Measurements from ENCODE around the gene RC3H2.
A peak's percentile ranks its signal among the peaks of the same experiment; 100 is the strongest.
"Not testable (repeated sequence)": the region's sequence is repeated elsewhere in the genome, so short reads cannot be mapped to it uniquely, and the experiment has no call there.

RC3H2 gene

DNA sequence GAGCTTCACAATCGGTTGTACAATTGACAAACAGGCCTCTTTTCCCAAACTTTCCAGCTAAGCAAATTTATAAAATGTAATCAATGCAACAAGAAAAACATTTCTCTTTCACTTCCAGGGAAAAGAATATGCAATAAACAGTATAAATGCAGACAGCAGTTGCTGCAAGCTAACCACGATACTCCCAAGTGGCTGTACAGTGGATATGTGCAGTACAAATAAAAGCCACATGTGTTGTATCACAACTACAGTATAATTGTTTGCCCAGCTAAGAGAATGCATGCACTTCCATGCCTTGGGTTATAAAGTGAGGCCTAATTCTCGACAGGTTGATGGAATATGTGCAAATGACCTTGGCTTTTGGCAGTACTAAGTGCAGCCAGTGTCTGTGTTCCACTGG, 60.0 kb downstream of the RC3H2 start:
- H3K4me3 Mint-ChIP-seq: no peak overlapping the region
- no peaks in the 10 kb centered on the region for H3K9me3 Mint-ChIP-seq
- peaks cover 50% of the 10 kb centered on the region for H3K36me3 Mint-ChIP-seq (ENCODE audit: low read depth)
- H3K27me3 Mint-ChIP-seq: no peaks in the 10 kb centered on the region
- peaks cover 38% of the 10 kb centered on the region for H3K4me1 Mint-ChIP-seq (ENCODE audit: low read depth)
- no peak overlapping the region for H3K27ac Mint-ChIP-seq
- no peak for DNase-seq

DNA sequence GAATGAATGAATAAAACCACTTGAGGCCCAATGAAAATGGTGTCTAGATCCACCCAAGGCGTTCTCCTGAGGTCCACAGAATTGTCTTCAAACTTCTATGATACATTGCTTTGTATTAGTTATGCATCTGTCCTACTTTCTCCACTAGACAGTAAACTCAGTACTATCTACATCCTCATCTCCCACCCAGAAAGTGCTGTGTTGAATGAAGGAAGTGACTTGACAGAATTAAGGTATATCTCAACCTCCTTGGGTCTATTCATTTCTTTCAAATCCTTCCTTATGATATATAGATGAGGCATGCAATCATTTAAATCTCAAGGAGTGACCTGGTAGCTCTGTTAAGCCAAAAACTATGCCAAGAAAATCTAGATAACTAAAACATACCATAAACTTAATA, 61.0 kb downstream of the RC3H2 start:
- Mint-ChIP-seq H3K4me3 (no peak overlapping the region), H3K36me3 (ENCODE audit: low read depth) (peaks cover 41% of the 10 kb centered on the region), H3K4me1 (ENCODE audit: low read depth) (peaks cover 35% of the 10 kb centered on the region), H3K27ac (no peak overlapping the region), H3K27me3 (no peaks in the 10 kb centered on the region), H3K9me3 (no peaks in the 10 kb centered on the region)
- no peak for DNase-seq

DNA sequence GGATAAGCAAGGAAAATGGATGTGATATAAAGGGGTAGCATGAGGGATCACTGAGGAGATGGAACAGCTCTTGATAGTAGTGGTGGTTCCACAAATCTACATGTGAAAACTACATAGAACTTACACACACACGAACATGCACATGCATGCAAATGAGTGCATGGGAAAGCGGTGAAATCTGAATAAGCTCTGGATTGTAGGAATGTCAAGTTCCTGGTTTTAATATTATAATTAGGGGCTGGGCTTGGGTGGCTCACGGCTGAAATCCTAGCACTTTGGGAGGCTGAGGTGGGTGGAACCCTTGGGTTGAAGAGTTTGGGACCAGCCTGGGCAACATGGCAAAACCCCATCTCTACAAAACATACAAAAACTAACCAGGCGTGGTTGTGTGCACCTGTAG, 63.7 kb downstream of the RC3H2 start:
- Mint-ChIP-seq H3K4me1 (ENCODE audit: low read depth) (peaks cover 17% of the 10 kb centered on the region), H3K4me3 (no peak overlapping the region), H3K27ac (no peak overlapping the region), H3K9me3 (no peaks in the 10 kb centered on the region), H3K27me3 (no peaks in the 10 kb centered on the region), H3K36me3 (ENCODE audit: low read depth) (peaks cover 17% of the 10 kb centered on the region)
- no peak for DNase-seq

DNA sequence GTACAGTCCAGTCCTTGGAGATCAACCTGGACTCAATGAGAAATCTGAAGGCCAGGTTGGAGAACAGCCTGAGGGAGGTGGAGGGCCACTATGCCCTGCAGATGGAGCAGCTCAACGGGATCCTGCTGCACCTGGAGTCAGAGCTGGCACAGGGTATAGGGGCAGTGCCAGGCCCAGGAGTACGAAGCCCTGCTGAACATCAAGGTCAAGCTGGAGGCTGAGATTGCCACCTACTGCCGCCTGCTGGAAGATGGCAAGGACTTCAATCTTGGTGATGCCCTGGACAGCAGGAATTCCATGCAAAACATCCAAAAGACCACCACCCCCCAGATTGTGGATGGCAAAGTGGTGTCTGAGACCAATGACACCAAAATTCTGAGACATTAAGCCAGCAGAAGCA, 66.7 kb downstream of the RC3H2 start:
- not testable (repeated sequence) for DNase-seq; H3K27ac Mint-ChIP-seq; H3K4me3 Mint-ChIP-seq; H3K9me3 Mint-ChIP-seq; H3K27me3 Mint-ChIP-seq; H3K36me3 Mint-ChIP-seq (ENCODE audit: low read depth)
- H3K4me1 Mint-ChIP-seq (ENCODE audit: low read depth): peaks cover 12% of the 10 kb centered on the region

DNA sequence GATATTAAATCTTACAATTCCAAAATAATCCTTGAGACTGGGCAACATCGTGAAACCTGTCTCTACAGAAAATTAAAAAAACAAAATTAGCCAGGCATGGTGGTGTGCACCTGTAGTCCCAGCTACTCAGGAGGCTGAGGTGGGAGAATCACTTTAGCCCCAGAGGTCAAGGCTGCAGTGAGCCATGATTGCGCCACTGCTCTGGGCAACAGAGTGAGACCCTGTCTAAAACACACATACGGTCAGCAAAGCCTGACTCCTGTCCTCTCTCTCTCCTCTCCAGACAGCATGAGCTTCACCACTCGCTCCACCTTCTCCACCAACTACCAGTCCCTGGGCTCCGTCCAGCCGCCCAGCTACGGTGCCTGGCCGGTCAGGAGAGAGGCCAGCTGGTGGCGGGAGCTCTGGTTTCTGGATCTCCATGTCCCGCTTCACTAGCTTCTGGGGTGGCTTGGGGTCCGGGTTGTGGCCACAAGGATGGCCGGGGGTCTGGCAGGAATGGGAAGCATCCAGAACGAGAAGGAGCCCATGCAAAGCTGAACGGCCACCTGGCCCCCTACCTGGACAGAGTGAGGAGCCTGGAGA, 67.8 kb downstream of the RC3H2 start:
- Mint-ChIP-seq H3K36me3 (ENCODE audit: low read depth) (no peaks in the 10 kb centered on the region), H3K4me3 (no peak overlapping the region), H3K4me1 (ENCODE audit: low read depth) (peaks cover 12% of the 10 kb centered on the region), H3K27ac (no peak overlapping the region), H3K27me3 (no peaks in the 10 kb centered on the region), H3K9me3 (no peaks in the 10 kb centered on the region)
- DNase-seq: no peak

DNA sequence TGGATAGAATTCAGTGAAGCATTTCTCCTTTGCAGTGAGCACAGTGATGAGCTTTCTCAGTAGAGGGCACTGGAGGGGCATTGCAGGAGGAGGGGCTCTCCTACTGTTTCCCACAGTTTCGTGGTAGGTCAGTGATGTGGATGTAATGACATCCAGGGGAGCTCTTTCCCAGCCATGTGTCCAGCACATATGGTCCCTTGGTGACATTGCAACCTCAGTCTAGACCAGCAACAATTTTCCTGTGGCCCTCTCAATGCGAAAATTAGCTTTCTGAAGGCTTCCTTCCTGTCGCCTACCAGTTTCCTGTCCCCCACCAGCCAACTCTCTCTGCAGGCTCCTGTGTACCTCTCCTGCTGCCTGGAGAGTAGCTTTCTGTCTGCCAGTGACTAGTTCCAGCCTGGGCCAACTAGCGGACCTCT, 69.8 kb downstream of the RC3H2 start:
- no peaks in the 10 kb centered on the region for H3K27me3 Mint-ChIP-seq
- H3K4me1 Mint-ChIP-seq (ENCODE audit: low read depth): peaks cover 12% of the 10 kb centered on the region
- peak overlapping the region; percentile 86 for H3K27ac Mint-ChIP-seq
- H3K9me3 Mint-ChIP-seq: no peaks in the 10 kb centered on the region
- H3K4me3 Mint-ChIP-seq: peak overlapping the region; percentile 21
- H3K36me3 Mint-ChIP-seq (ENCODE audit: low read depth): no peaks in the 10 kb centered on the region
- DNase-seq: peak; percentile 49

DNA sequence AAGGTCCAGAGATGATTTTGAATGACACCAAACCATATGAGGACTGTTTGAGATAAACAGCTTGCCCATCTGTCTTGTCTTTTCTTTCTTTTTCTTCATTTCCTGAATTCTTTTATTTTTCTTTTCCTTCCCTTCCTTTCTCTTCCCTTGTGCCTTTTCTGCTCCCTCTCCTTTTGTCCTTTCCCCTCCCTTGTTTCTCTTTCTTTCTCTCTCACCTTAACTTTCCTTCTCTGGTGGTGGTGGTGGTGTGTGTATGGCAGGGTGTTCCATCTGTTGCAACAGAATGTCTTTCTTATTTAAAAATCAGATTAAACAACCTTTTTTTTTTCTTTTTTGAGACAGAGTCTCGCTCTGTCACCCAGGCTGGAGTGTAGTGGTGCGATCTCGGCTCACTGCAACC, 73.0 kb downstream of the RC3H2 start:
- H3K27me3 Mint-ChIP-seq: no peaks in the 10 kb centered on the region
- no peak for DNase-seq
- no peaks in the 10 kb centered on the region for H3K9me3 Mint-ChIP-seq
- H3K36me3 Mint-ChIP-seq (ENCODE audit: low read depth): peaks cover 11% of the 10 kb centered on the region
- no peak overlapping the region for H3K4me3 Mint-ChIP-seq
- peaks cover 19% of the 10 kb centered on the region for H3K4me1 Mint-ChIP-seq (ENCODE audit: low read depth)
- peak overlapping the region; percentile 67 for H3K27ac Mint-ChIP-seq

DNA sequence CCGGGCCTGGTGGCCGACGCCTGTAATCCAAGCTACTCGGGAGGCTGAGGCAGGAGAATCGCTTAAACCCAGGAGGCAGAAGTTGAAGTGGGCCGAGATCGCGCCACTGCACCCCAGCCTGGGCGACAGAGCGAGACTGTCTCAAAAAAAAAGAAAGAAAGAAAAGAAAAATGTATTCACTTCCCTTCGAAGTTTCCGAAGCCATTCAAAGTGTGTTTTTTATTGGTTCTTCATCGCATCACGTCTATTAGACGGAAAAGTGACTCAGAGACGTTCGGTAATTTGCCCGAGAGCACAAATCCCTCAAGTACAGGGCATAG, 76.2 kb downstream of the RC3H2 start:
- H3K4me3 Mint-ChIP-seq: peak overlapping the region; percentile 95
- not testable (repeated sequence) for H3K9me3 Mint-ChIP-seq, H3K27me3 Mint-ChIP-seq, DNase-seq
- H3K4me1 Mint-ChIP-seq (ENCODE audit: low read depth): peaks cover 36% of the 10 kb centered on the region
- H3K36me3 Mint-ChIP-seq (ENCODE audit: low read depth): peaks cover 40% of the 10 kb centered on the region
- peak overlapping the region; percentile 94 for H3K27ac Mint-ChIP-seq

DNA sequence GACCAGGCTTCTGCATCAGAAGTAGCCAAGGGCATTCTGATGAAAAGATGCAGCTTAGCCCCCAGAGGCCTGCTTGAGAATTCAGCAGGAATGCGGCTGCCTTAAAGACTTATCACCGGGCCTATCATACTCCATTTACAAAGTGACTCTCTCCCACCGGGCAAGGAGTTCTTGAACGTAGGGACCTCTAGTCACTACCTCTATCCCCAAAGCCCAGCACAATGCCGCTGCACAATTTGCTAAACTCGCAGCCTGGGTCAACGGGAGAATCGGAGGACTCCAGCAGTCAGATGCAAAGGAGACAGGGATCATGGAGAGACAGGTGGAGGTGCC, 77.4 kb downstream of the RC3H2 start:
- Mint-ChIP-seq H3K4me1 (ENCODE audit: low read depth) (peaks cover 39% of the 10 kb centered on the region), H3K27ac (peak overlapping the region; percentile 94), H3K27me3 (no peaks in the 10 kb centered on the region)

DNA sequence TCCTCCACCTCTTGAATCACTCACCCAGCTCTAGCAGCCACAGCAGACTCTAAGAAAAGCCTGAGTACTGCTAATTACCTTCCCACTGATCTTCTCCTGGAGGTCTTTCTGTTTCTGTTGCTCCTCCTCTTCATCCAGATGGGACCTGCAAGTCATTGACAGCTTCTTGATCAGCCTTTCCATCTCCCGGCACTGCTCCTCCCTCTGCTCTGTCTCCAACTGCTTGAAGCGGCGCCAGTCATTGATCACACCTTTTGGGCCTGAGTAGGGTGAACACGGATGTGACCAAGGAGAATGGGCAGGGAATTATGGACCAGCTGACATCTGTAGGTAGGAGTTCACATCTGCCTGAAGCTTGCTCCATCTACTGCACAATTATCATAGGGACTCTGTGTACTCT, 82.2 kb downstream of the RC3H2 start:
- H3K9me3 Mint-ChIP-seq: no peaks in the 10 kb centered on the region
- H3K36me3 Mint-ChIP-seq (ENCODE audit: low read depth): peaks cover 76% of the 10 kb centered on the region
- H3K4me1 Mint-ChIP-seq (ENCODE audit: low read depth): peaks cover 59% of the 10 kb centered on the region
- H3K27ac Mint-ChIP-seq: peak overlapping the region; percentile 45
- no peak overlapping the region for H3K4me3 Mint-ChIP-seq
- DNase-seq: no peak
- H3K27me3 Mint-ChIP-seq: no peaks in the 10 kb centered on the region

More for the DNA sequence above, 77.4 kb downstream of the RC3H2 start:
- H3K36me3 Mint-ChIP-seq (ENCODE audit: low read depth): peaks cover 47% of the 10 kb centered on the region
- no peaks in the 10 kb centered on the region for H3K9me3 Mint-ChIP-seq
- peak overlapping the region; percentile 95 for H3K4me3 Mint-ChIP-seq
- no peak for DNase-seq

DNA sequence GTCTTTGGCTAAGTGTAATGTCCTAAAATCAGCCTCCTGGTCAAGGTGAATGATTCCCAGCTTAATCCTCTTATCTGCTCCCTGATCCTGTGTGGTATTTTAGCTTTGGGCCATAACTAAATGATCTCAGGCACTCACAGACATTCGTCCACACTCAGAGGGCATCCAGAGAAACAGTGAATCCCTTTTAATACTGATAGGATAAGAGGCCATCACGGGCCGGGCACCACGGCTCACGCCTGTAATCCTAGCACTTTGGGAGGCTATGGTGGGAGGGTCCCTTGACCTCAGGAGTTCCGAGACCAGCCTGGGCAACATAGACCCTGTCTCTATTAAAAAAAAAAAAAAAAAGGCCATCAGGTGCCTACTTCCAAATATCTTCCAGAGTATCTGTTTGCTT, 83.1 kb downstream of the RC3H2 start:
- H3K27ac Mint-ChIP-seq: peak overlapping the region; percentile 86
- H3K36me3 Mint-ChIP-seq (ENCODE audit: low read depth): peaks cover 77% of the 10 kb centered on the region
- H3K27me3 Mint-ChIP-seq: no peaks in the 10 kb centered on the region
- no peak for DNase-seq
- no peak overlapping the region for H3K4me3 Mint-ChIP-seq
- H3K4me1 Mint-ChIP-seq (ENCODE audit: low read depth): peaks cover 55% of the 10 kb centered on the region
- no peaks in the 10 kb centered on the region for H3K9me3 Mint-ChIP-seq

DNA sequence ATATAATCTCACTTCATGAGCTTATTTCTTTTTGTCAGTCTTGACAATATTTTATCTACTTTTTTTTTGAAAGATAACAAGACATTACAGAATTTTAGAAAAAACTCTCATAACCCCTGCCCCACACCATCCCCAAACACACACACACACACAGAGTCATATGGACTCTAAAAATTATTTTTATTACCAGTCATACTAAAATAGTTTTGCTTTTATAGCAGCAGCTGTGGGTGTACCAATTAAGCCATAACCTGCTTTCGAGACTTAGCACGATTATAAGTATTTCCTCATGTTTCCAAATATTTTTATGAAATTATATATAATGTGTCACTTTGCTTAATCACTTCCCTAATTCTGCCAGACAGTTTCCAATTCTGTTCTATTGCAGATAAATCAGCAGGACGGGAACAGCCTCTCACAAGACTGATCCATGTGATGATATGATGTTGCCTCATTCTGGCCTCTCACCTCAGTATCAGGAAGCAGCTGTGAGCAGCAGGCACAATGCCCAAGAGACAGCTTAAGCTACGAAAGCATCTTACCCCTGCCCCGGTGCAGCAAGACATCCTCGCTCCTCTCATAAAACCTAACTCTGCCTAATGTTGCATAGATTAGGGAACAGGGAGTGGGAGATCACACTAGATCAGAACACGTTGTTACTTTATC, 83.7 kb downstream of the RC3H2 start:
- no peak for DNase-seq
- H3K27ac Mint-ChIP-seq: peak overlapping the region; percentile 86

DNA sequence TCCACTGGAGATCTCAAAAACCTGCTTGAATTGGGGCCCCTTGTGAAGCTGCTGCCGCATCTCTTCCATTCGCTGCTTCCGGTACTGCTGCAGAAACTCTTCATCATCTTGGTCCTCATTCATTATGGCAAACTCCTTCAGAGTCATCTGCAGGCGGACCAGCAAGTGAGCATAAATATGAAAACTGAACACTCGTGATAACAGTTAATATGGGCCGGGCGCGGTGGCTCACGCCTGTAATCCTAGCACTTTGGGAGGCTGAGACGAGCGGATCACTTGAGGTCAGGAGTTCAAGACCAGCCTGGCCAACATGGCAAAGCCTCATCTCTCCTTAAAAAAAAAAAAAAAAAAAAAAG, 84.7 kb downstream of the RC3H2 start:
- H3K9me3 Mint-ChIP-seq: no peaks in the 10 kb centered on the region
- peak overlapping the region; percentile 50 for H3K27ac Mint-ChIP-seq
- no peaks in the 10 kb centered on the region for H3K27me3 Mint-ChIP-seq
- H3K36me3 Mint-ChIP-seq (ENCODE audit: low read depth): peaks cover 72% of the 10 kb centered on the region
- H3K4me1 Mint-ChIP-seq (ENCODE audit: low read depth): peaks cover 56% of the 10 kb centered on the region
- no peak for DNase-seq
- no peak overlapping the region for H3K4me3 Mint-ChIP-seq

More for the DNA sequence above, 83.7 kb downstream of the RC3H2 start:
- no peaks in the 10 kb centered on the region for H3K27me3 Mint-ChIP-seq
- H3K4me1 Mint-ChIP-seq (ENCODE audit: low read depth): peaks cover 55% of the 10 kb centered on the region
- H3K36me3 Mint-ChIP-seq (ENCODE audit: low read depth): peaks cover 78% of the 10 kb centered on the region
- no peaks in the 10 kb centered on the region for H3K9me3 Mint-ChIP-seq
- no peak overlapping the region for H3K4me3 Mint-ChIP-seq

DNA sequence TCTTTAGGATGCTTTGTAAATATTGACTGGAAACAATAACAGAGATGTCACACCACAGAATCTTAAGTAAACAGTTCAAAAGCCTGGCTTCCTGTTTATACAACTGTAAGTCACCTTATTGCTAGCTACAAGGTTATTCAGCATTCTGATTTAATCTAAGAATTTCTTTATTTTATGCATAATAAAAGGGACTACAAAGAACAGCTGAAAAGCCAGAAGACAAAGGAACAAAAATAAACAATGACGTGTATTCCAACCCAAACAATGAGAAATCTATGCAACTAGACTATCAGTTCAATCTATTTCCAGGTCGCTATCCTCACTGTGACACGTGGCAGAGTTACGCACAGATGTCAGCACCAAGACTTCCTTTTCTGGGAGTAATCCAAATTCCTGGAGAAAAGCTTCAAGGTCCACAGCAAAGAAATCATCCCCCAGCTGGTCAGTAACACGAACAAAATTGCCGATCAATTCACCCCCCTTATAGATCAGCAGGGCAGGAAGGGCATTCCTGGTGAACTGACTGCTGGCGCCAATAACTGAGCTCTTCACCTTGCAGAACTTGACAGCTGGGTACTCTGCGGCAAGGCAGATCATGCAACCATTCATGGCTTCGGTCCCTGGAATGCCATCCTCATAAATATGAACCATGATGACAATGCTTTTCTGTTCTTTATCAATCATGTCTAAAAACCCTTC, 85.2 kb downstream of the RC3H2 start:
- H3K27ac Mint-ChIP-seq: peak overlapping the region; percentile 50
- no peak overlapping the region for H3K4me3 Mint-ChIP-seq
- no peaks in the 10 kb centered on the region for H3K9me3 Mint-ChIP-seq
- H3K4me1 Mint-ChIP-seq (ENCODE audit: low read depth): peaks cover 56% of the 10 kb centered on the region
- no peak for DNase-seq
- peaks cover 67% of the 10 kb centered on the region for H3K36me3 Mint-ChIP-seq (ENCODE audit: low read depth)
- no peaks in the 10 kb centered on the region for H3K27me3 Mint-ChIP-seq

DNA sequence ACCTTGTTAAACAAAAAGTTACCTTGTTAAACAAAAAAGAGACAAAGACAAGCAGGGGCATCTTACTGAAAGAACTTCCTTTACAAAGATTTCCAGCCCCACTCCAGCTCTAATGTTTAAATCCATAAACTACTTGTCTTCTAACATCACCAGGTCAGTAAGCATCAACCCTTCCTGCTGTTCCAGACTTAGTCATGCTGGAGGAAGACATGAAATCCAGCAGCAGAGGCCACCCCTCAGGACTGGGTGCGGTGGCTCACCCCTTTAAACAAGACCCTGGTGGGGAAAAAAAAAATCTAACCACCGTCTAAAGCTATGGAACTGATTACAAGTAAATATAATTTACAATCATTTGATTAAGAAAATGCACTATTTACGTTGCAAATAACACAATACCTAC, 85.8 kb downstream of the RC3H2 start:
- Mint-ChIP-seq H3K4me1 (ENCODE audit: low read depth) (peaks cover 54% of the 10 kb centered on the region), H3K9me3 (no peaks in the 10 kb centered on the region), H3K4me3 (no peak overlapping the region), H3K27me3 (no peaks in the 10 kb centered on the region), H3K27ac (peak overlapping the region; percentile 47), H3K36me3 (ENCODE audit: low read depth) (peaks cover 61% of the 10 kb centered on the region)
- no peak for DNase-seq

All from activated T-cell treated with anti-CD3 and anti-CD28 coated beads, Interleukin-2, amount 50 U/mL, for 24 hours (primary cell).